H1 (cell line): Measurements from ENCODE around the gene PTN. TPM values are rescaled to one million over a fixed set of nuclear protein-coding genes. Genes with fewer than 3 reads are reported as not detected.

ENCODE experiments used
- CTCF ChIA-PET: fragments of 300-600 bp; sonication (Branson Sonifier 250); formaldehyde crosslinking; loops from one replicate; lab custom pipeline; 2021; ENCODE audit not compliant: partially characterized antibody; lab: Charles Lee
- POLR2A ChIA-PET: fragments of 300-600 bp; sonication (Branson Sonifier 250); formaldehyde crosslinking; loops from one replicate; lab custom pipeline; 2021; ENCODE audit warnings: inconsistent platforms; ENCODE audit not compliant: partially characterized antibody; lab: Charles Lee
- DNase-seq, 2 experiments: peaks; one replicate each; pipeline versions ENCODE4 v3.0.0 to v3.0.0-alpha.2; 2010 to 2022; ENCODE audit warnings: low spot score in 2 of 2, low read depth in 1 of 2, mixed read lengths in 1 of 2
- FAIRE-seq: peaks from 2 replicates; lab custom pipeline; 2011; peaks lifted over from hg19 to GRCh38; lab: Jason Lieb, UNC
- H2AFZ ChIP-seq: 2 replicates; pipeline ENCODE4 v1.8.1; 2012; ENCODE audit warnings: low read length, inconsistent platforms
- H2AK5ac ChIP-seq: 2 replicates; pipeline ENCODE4 v1.6.1; 2013; ENCODE audit warnings: low read depth, low read length
- H2BK120ac ChIP-seq: replicated peaks from 2 replicates; pipeline ENCODE3; 2013; ENCODE audit warnings: low read depth, low read length, inconsistent platforms
- H2BK12ac ChIP-seq: 2 replicates; pipeline ENCODE4 v1.6.1; 2013; ENCODE audit warnings: low read depth, low read length
- H2BK15ac ChIP-seq: 2 replicates; pipeline ENCODE4 v1.6.1; 2013; ENCODE audit warnings: low read length
- H2BK20ac ChIP-seq: 2 replicates; pipeline ENCODE4 v1.6.1; 2013; ENCODE audit warnings: low read length
- H2BK5ac ChIP-seq: 2 replicates; pipeline ENCODE4 v1.6.1; 2013; ENCODE audit warnings: low read depth, low read length
- H3K14ac ChIP-seq: 2 replicates; pipeline ENCODE4 v1.6.1; 2013; ENCODE audit warnings: inconsistent platforms; ENCODE audit not compliant: insufficient read length
- H3K18ac ChIP-seq: 2 replicates; pipeline ENCODE4 v1.6.1; 2013; ENCODE audit warnings: low read length; ENCODE audit errors: extremely low read depth
- H3K23ac ChIP-seq: 2 replicates; pipeline ENCODE4 v1.6.1; 2013; ENCODE audit warnings: inconsistent platforms; ENCODE audit not compliant: insufficient read length
- H3K23me2 ChIP-seq: 2 replicates; pipeline ENCODE4 v1.6.1; 2013; ENCODE audit warnings: low read depth, low read length
- H3K27ac ChIP-seq: 2 replicates; pipeline ENCODE4 v1.6.1; 2011; ENCODE audit warnings: low read depth, low read length, inconsistent platforms
- H3K27me3 ChIP-seq, 4 experiments: replicated peaks in 1 of 4; 1 replicate in 1 of 4; 2 replicates in 3 of 4; pipeline versions ENCODE4 v1.6.1 to v1.8.1; 2011 to 2013; ENCODE audit warnings: low read length in 3 of 4, mild to moderate bottlenecking in 3 of 4, inconsistent platforms in 2 of 4, mixed read lengths in 2 of 4, moderate library complexity in 1 of 4; ENCODE audit not compliant: control insufficient read depth in 3 of 4, insufficient read depth in 3 of 4; ENCODE audit errors: extremely low read depth in 1 of 4
- H3K36me3 ChIP-seq, 4 experiments: 2 replicates each; pipeline versions ENCODE4 v1.6.1 to v1.8.1; 2011 to 2013; ENCODE audit warnings: mild to moderate bottlenecking in 4 of 4, low read length in 3 of 4, moderate library complexity in 2 of 4, control low read depth in 1 of 4, inconsistent platforms in 1 of 4; ENCODE audit not compliant: insufficient read depth in 4 of 4, control insufficient read depth in 2 of 4
- H3K4ac ChIP-seq: replicated peaks from 2 replicates; pipeline ENCODE3; 2013; ENCODE audit warnings: low read length, low read depth, mixed read lengths, inconsistent platforms; ENCODE audit not compliant: insufficient read length
- H3K4me1 ChIP-seq, 4 experiments: replicated peaks in 1 of 4; 1 replicate in 1 of 4; 2 replicates in 3 of 4; pipeline versions ENCODE4 v1.6.1 to v1.8.1; 2011 to 2013; ENCODE audit warnings: low read length in 3 of 4, inconsistent platforms in 2 of 4, mixed read lengths in 1 of 4; ENCODE audit not compliant: insufficient read depth in 4 of 4, control insufficient read depth in 3 of 4
- H3K4me2 ChIP-seq, 2 experiments: 2 replicates each; pipeline versions ENCODE4 v1.6.1 to v1.8.1; 2011 to 2013; ENCODE audit warnings: low read depth in 2 of 2, low read length in 2 of 2, control low read depth in 1 of 2, inconsistent platforms in 1 of 2, mild to moderate bottlenecking in 1 of 2; ENCODE audit not compliant: insufficient read depth in 1 of 2
- H3K4me3 ChIP-seq, 4 experiments: fragments of 200-600, 300-600 bp in 1 of 4; sonication (generic), shearing (Covaris generic), sonication (Bioruptor Twin) in 1 of 4; 2 replicates each; pipeline versions ENCODE4 v1.5.1 to v1.8.1; 2011 to 2016; ENCODE audit warnings: low read length in 4 of 4, low read depth in 3 of 4, control low read depth in 2 of 4, inconsistent platforms in 2 of 4, mild to moderate bottlenecking in 2 of 4, mixed read lengths in 1 of 4, moderate library complexity in 1 of 4; ENCODE audit not compliant: insufficient read depth in 2 of 4; ENCODE audit errors: extremely low read depth in 1 of 4
- H3K56ac ChIP-seq: replicated peaks from 2 replicates; pipeline ENCODE3; 2013; ENCODE audit warnings: low read depth, mild to moderate bottlenecking, mixed read lengths, low read length, inconsistent platforms; ENCODE audit not compliant: insufficient read length
- H3K79me1 ChIP-seq: 2 replicates; pipeline ENCODE4 v1.6.1; 2013; ENCODE audit warnings: low read depth, low read length, control low read depth
- H3K79me2 ChIP-seq, 2 experiments: 2 replicates each; pipeline versions ENCODE4 v1.6.1 to v1.8.1; 2012 to 2013; ENCODE audit warnings: low read length in 2 of 2, mild to moderate bottlenecking in 2 of 2, inconsistent platforms in 1 of 2; ENCODE audit not compliant: insufficient read depth in 2 of 2, control insufficient read depth in 1 of 2
- H3K9ac ChIP-seq, 4 experiments: replicated peaks in 1 of 4; 1 replicate in 1 of 4; 2 replicates in 3 of 4; pipeline versions ENCODE4 v1.6.1 to v1.8.1; 2011 to 2013; ENCODE audit warnings: low read depth in 3 of 4, low read length in 3 of 4, control low read depth in 2 of 4, mild to moderate bottlenecking in 2 of 4, moderate library complexity in 2 of 4, inconsistent platforms in 1 of 4; ENCODE audit errors: extremely low read depth in 1 of 4
- H3K9me3 ChIP-seq, 2 experiments: 2 replicates each; pipeline versions ENCODE4 v1.6.1 to v1.8.1; 2012 to 2013; ENCODE audit warnings: mild to moderate bottlenecking in 2 of 2, moderate library complexity in 2 of 2, control low read depth in 1 of 2, inconsistent platforms in 1 of 2, low read depth in 1 of 2, low read length in 1 of 2, mixed read lengths in 1 of 2; ENCODE audit not compliant: insufficient read depth in 2 of 2
- H4K20me1 ChIP-seq, 2 experiments: replicated peaks in 1 of 2; 2 replicates each; pipeline versions ENCODE3 to v1.8.1; 2011 to 2013; ENCODE audit warnings: inconsistent platforms in 2 of 2, low read length in 2 of 2, mild to moderate bottlenecking in 1 of 2; ENCODE audit not compliant: insufficient read depth in 2 of 2, control insufficient read depth in 1 of 2
- H4K5ac ChIP-seq: 2 replicates; pipeline ENCODE4 v1.6.1; 2013; ENCODE audit warnings: low read length, low read depth, mixed read lengths, inconsistent platforms; ENCODE audit not compliant: insufficient read length
- H4K8ac ChIP-seq: 2 replicates; pipeline ENCODE4 v1.8.0; 2013; ENCODE audit warnings: mild to moderate bottlenecking, moderate library complexity, low read length, inconsistent platforms; ENCODE audit not compliant: insufficient read depth; ENCODE audit errors: extremely low read depth
- H4K91ac ChIP-seq: replicated peaks from 2 replicates; pipeline ENCODE3; 2013; ENCODE audit warnings: low read length, mixed read lengths, inconsistent platforms; ENCODE audit not compliant: insufficient read length
- CREB1 ChIP-seq: IDR thresholded peaks from 2 replicates; pipeline ENCODE4 v1.6.1; 2012; ENCODE audit warnings: inconsistent platforms
- EZH2 ChIP-seq: fragments of 200-600 bp; sonication (generic); IDR thresholded peaks from 2 replicates; pipeline ENCODE4 v1.7.1; 2012; ENCODE audit warnings: low read depth, mild to moderate bottlenecking, moderate library complexity, low read length, inconsistent platforms; ENCODE audit not compliant: severe bottlenecking
- KDM1A ChIP-seq: fragments of 200-600, 300-600 bp; sonication (generic); IDR thresholded peaks from 2 replicates; pipeline ENCODE4 v1.7.1; 2016; ENCODE audit warnings: mild to moderate bottlenecking, low read length, borderline replicate concordance
- NANOG ChIP-seq: IDR thresholded peaks from 2 replicates; pipeline ENCODE4 v1.6.1; 2011; ENCODE audit warnings: low read length, low read depth, mild to moderate bottlenecking, inconsistent platforms; ENCODE audit not compliant: insufficient read depth, poor library complexity, severe bottlenecking
- PHF8 ChIP-seq: fragments of 200-600 bp; sonication (generic); conservative IDR thresholded peaks from 2 replicates; pipeline ENCODE4 v1.7.1; 2012; ENCODE audit warnings: low read depth, mild to moderate bottlenecking, inconsistent platforms, low read length, moderate library complexity
- SIRT6 ChIP-seq: IDR thresholded peaks from one replicate; pipeline ENCODE4 v1.7.1; 2012; ENCODE audit warnings: low read length, inconsistent platforms
- SIX5 ChIP-seq: IDR thresholded peaks from 2 replicates; pipeline ENCODE4 v1.6.1; 2011; ENCODE audit warnings: mild to moderate bottlenecking, low read depth, low read length
- TCF12 ChIP-seq: IDR thresholded peaks from 2 replicates; pipeline ENCODE4 v1.6.1; 2011; ENCODE audit warnings: low read depth, mild to moderate bottlenecking, low read length
- WGBS, 2 experiments: shearing (Covaris generic) in 1 of 2; methylation state at CpG; one replicate each; pipeline versions ENCODE4 v1.1.6 to v1.1.7; 2013 to 2015; ENCODE audit warnings: low lambda C conversion rate in 2 of 2, mixed read lengths in 2 of 2, inconsistent platforms in 1 of 2, low coverage in 1 of 2, missing lambda C conversion rate in 1 of 2; ENCODE audit not compliant: insufficient replicate concordance in 2 of 2, insufficient coverage in 1 of 2, insufficient read length in 1 of 2; ENCODE audit errors: extremely low coverage in 1 of 2, missing lambda C conversion rate in 1 of 2; 5-methylcytosine and 5-hydroxymethylcytosine counted together
- polyA plus RNA-seq, 7 experiments: library from polyadenylated mRNA; depleted of rRNA in 3 of 7; stranded (reverse) in 5 of 7; unstranded in 2 of 7; fragments of >200 nt in 5 of 7; fragments of 200-250 nt in 2 of 7; gene quantifications; 1 replicate in 5 of 7; 2 replicates in 1 of 7; 4 replicates in 1 of 7; pipeline versions ENCODE4 v1.2.1 to v1.2.3, GENCODE V29; 2011 to 2013; ENCODE audit warnings: missing spikeins in 2 of 7, mixed read lengths in 2 of 7
- total RNA-seq: library from RNA; stranded (reverse); fragmentation: NEBNext Ultra II Directional; extraction: Animal tissue kit (Norgen Biotek cat#: 25700); gene quantifications from 2 replicates; pipeline ENCODE4 v1.2.1, GENCODE V29; 2021
- TF ChIP-seq, protein P1 (sequence below), 3 experiments: IDR thresholded peaks; 1 replicate in 2 of 3; 2 replicates in 1 of 3; pipeline versions ENCODE4 v1.5.1 to v1.6.1; 2011; ENCODE audit warnings: low read length in 3 of 3, mild to moderate bottlenecking in 3 of 3, inconsistent platforms in 2 of 3, low read depth in 1 of 3, moderate library complexity in 1 of 3; ENCODE audit not compliant: insufficient read depth in 1 of 3; ENCODE audit errors: control extremely low read depth in 1 of 3
- TF ChIP-seq, protein P2 (sequence below): IDR thresholded peaks from 2 replicates; pipeline ENCODE4 v1.6.1; 2011; ENCODE audit warnings: low read depth, mild to moderate bottlenecking, low read length; ENCODE audit not compliant: insufficient read depth

PTN gene
- total and polyA plus RNA-seq, 2 of the 8 experiments (the other 6 are each of a cell fraction or from before 2014, with no cell fraction given) = 23.1 to 27.8 TPM

DNA sequence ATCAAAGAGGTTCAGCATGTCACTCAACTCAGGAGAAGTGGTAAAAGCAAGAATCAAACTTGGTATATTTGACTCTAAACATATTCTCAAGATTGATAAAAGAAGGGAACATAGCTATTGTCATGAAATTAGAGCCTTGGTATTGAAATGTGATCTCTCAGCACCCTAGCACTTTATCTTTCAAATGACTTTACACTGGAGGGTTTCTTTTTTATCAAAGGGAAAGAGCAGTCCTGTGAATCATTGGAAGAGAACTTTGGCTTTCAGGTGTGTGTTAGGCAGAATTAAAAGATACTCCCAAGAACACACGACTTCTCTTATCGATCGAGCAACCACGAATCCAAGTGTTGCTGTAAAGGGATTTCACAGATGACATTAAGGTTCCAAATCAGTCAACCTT lies 54.4 kb downstream of the PTN start:
- H3K23ac ChIP-seq = no peak overlapping the region
- no peak overlapping the region for H3K18ac ChIP-seq
- H2BK120ac ChIP-seq = peak overlapping the region; percentile 92
- peak overlapping the region in 1 of 4 experiments; percentile 11; a peak in 1 of 8 replicates for H3K4me3 ChIP-seq
- WGBS, 2 experiments = 45% methylated on average over 4 of the region's 4 CpGs; no CpG with 5 or more reads in 1 of the 2 experiments
- H3K56ac ChIP-seq = no peak overlapping the region
- 0 out of 7 replicates have a peak overlapping the region, but pooled peaks of 1 of the 4 experiments have one; percentile 19 for H3K9ac ChIP-seq
- H3K27me3 ChIP-seq = no peaks in the 10 kb centered on the region
- H3K4me1 ChIP-seq = peaks cover 0 to 7% (median 2%) of the 10 kb centered on the region in 4 experiments; a peak in 5 of 7 replicates
- no peak overlapping the region for H2AFZ ChIP-seq
- 0 out of 2 replicates have a peak overlapping the region, but pooled peaks have one; percentile 72 for H2BK5ac ChIP-seq
- H3K4ac ChIP-seq = no peak overlapping the region
- ChIA-PET CTCF (interaction anchor here (0.7 to 5.4 kb wide), 7 partner anchors 11 to 63 kb away, joined by 3 to 44 read pairs (median 3); no protein-coding TSS in a partner anchor), POLR2A (no interaction called here)
- H2AK5ac ChIP-seq = no peak overlapping the region; the same call in 1 of the 2 replicates
- no peak overlapping the region for H2BK15ac ChIP-seq
- peaks cover 0 to 10% (median 0%) of the 10 kb centered on the region in 4 experiments; a peak in 2 of 8 replicates for H3K36me3 ChIP-seq
- no peak for DNase-seq
- no peaks in the 10 kb centered on the region for H3K79me1 ChIP-seq
- H3K14ac ChIP-seq = no peak overlapping the region
- 0 out of 2 replicates have a peak overlapping the region, but pooled peaks have one; percentile 65 for H2BK12ac ChIP-seq
- H3K9me3 ChIP-seq = peaks cover 0 to 7% of the 10 kb centered on the region in 2 experiments; a peak in 1 of 4 replicates
- H4K5ac ChIP-seq = no peak overlapping the region
- no peaks in the 10 kb centered on the region for H3K23me2 ChIP-seq
- peak; percentile 70 for FAIRE-seq
- no peaks in the 10 kb centered on the region for H3K79me2 ChIP-seq
- peak overlapping the region; percentile 48 to 55 for H3K4me2 ChIP-seq
- H3K27ac ChIP-seq = no peak overlapping the region
- no peak overlapping the region for H4K91ac ChIP-seq
- no peaks in the 10 kb centered on the region for H4K20me1 ChIP-seq
- H4K8ac ChIP-seq = no peak overlapping the region
- no peak overlapping the region for H2BK20ac ChIP-seq
- TF ChIP-seq PHF8 (no peak), SIX5 (no peak), NANOG (no peak), EZH2 (no peak), SIRT6 (no peak), KDM1A (no peak), TCF12 (no peak), CREB1 (no peak)
- TF ChIP-seq, protein P1, sequence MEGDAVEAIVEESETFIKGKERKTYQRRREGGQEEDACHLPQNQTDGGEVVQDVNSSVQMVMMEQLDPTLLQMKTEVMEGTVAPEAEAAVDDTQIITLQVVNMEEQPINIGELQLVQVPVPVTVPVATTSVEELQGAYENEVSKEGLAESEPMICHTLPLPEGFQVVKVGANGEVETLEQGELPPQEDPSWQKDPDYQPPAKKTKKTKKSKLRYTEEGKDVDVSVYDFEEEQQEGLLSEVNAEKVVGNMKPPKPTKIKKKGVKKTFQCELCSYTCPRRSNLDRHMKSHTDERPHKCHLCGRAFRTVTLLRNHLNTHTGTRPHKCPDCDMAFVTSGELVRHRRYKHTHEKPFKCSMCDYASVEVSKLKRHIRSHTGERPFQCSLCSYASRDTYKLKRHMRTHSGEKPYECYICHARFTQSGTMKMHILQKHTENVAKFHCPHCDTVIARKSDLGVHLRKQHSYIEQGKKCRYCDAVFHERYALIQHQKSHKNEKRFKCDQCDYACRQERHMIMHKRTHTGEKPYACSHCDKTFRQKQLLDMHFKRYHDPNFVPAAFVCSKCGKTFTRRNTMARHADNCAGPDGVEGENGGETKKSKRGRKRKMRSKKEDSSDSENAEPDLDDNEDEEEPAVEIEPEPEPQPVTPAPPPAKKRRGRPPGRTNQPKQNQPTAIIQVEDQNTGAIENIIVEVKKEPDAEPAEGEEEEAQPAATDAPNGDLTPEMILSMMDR (IDR thresholded peaks at IDR 0.05; ENCODE audit: control extremely low read depth in 1 of 3, insufficient read depth in 1 of 3, low read depth in 1 of 3, low read length in 3 of 3) = no peak
- TF ChIP-seq, protein P2, sequence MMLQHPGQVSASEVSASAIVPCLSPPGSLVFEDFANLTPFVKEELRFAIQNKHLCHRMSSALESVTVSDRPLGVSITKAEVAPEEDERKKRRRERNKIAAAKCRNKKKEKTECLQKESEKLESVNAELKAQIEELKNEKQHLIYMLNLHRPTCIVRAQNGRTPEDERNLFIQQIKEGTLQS = no peak
